CD4-positive, alpha-beta T cell treated with Interleukin-21 for 1 hour (primary cell): ENCODE data around the gene ROR2.

Source experiments
- DNase-seq: peaks from one replicate; pipeline ENCODE4 v3.0.0-alpha.2; 2020

The ROR2 gene

DNA sequence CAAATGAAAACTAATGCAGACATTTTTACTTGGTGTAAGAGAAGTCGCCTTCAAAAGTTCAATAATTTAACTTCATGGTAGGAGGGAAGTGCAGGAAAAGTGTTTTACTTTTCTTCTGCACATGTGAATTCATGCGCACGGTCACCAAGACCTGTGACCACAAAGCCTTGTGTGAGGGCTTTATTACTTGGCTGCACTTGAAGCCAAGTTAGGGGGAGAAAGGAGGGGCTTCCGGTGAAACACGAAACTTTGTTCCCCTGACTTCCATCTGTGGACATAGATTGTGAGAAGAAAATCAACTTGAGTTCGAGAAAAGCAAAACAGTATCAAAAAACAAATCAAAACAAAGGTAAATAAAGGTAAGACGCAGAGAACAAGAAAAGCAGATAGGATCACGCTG, 239.9 kb downstream of the ROR2 start:
- no peak for DNase-seq

GRCh38 chr9:91705386-91705785, 244.6 kb downstream of the ROR2 start:
- no peak for DNase-seq

DNA sequence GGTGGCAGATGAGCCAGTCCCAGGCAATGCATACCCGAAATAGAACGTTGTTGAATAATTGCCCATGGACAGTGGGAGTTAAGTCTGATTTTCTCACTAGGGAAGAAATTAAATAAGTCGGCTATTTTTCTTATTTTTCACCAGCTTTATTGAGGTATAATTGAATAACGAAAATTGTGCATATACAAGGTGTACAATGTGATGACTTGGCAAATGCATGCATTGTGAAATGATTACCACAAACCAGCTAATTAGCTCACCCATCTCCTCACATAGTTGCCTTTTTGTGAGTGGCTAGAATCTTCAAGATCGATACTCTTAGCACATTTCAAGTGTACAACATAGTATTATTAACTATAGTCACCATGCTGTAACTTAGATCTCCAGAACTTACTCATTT, 249.6 kb downstream of the ROR2 start:
- no peak for DNase-seq

- no peak for DNase-seq
These were observed 251.8 kb downstream of the ROR2 start for GRCh38 chr9:91698266-91698665.

DNA sequence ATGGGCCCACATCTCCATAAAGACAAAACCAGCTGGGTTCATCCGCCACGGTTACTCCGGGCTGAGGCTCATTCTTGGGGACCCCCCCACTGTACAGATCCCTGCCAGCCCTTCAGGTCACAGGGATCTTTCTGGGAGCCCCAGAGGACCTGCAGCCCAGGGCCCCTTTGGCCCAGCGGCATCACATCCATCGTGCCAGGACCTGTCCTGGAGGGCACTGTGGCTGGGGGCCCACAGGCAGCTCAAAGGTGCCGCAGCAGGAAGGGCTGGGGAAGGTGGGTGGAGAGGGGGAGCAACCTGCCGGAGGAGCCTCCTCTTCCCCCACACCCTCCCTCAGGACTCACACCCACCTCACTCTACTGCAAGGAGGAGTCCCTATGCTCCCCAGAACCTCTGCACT, 252.8 kb downstream of the ROR2 start:
- DNase-seq, result no peak

DNA sequence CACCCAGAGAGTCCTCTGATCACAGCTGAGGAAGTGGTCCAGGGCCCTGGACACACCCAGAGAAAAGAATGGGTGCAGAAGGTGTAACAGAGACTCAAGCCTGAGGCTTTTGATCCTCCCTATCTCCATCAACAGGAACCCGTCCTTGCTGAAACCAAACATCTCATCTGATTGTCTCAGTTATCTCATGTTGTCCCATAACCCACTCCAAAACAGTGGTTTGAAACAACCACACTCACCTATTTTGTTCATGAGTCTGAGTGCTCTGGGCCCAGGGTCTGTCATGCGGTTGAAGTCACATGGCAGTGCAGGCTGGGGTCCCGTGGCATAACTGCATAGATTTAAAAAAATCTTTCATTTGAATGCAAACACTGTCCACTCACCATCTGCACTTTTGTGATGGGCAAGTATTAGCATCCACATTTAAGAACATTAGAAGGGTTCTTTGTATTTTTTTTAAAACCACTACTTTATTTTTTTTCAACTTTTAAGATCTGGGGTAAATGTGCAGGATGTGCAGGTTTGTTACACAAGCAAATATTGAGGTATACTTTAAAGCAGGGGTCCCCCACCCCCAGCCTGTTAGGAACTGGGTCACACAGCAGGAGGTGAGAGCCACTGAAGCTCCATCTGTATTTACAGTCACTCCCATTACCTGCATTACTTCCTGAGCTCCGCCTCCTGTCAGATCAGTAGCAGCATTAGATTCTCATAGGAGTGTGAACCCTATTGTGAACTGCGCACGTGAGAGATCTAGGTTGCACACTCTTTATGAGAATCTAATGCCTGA, 255.8 kb downstream of the ROR2 start:
- DNase-seq, result no peak

GRCh38 chr9:91693226-91693625, 256.8 kb downstream of the ROR2 start:
- no peak for DNase-seq

DNA sequence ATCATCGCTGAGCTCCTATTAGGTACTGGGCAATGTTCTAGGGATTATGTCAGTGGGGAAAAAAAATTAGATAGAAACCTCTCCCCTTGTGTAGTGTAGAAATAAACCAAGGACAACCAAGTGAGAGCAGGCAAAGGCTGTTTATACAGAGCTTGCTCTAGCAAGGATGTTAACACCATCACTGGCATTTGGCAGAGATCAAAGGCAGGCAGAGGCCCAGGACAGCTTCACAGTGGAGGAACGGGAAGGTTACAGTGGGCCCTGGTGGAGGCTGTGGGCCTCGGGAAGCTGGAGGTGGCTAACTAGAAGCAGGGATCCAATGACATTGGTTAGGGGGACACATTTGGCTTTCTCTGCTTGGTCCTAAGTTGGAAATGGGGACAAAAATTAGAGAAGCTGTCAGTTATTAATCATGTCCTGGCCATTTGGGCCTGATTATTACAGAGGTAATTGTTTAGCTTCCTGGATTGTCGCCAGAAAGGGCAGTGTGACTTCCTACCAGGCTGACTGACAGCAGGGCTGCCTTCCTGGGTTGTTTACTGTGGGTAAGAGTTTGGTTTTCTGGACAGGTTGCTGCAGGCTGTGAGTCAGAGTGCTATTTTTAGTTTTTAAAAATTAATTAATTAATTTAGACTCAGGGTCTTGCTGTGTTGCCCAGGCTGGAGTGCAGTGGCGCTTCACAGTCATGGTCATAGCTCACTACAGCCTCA, 259.3 kb downstream of the ROR2 start:
- DNase-seq, result no peak

- no peak for DNase-seq
These were observed 261.0 kb downstream of the ROR2 start for GRCh38 chr9:91689006-91689405.

GRCh38 chr9:91683269-91683668, 266.8 kb downstream of the ROR2 start:
- no peak for DNase-seq

DNA sequence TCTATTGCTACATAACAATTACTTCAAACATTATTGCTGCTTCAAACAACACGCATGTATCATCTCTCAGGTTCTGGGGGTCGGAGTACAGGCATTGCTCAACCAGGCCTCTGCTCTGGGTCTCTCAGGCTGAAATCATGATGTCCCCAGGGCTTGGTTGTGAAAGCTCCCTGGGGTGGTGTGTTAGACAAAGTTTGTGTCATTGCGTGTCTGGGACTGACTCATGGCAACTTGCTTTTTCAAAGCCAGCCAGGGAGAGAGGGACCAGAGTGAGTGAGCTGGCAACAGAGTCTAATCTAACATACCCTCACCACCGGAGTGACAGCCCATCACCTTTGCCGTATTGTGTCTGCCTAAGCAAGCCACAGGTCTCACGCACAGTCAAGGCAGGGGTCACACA, 267.2 kb downstream of the ROR2 start:
- no peak for DNase-seq

DNA sequence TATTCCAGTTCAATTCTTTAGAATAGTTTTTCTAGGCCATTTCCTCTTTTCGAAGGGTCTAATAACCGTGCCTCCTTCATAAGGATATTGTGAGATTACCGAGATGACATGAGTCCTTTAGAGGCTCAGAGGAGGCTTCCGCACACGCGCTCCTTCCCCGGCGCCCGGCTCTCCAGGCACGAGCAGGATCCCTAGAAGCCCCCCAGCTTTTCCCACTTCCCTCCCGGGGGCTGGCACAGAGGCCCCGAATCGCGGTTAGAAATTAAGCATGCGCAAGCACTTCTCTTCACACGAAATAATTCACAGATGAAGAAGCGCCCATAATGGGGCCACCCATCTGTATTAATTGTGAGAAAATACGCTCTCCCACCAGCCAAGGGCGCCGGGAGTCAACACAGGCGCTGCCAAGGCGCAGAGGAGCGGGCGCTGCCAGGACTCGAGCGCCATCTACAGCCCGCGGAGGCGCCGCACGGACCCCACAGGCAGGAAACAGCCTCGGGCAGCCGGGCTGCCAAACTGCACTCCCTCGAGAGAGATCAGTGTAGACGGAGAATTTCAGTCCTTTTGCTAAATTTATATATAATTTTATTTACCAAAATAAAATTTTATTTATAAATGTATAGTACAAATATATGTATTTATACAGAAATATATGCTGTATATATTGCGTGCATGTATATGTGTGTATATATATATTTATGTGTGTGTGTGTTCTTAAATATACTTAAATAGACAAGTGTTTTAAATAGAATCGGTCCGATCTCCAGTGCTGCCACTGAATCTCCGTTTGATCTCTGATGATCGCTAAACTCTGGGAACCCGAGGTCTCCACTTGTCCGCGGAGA, 268.3 kb downstream of the ROR2 start:
- peak; percentile 47 for DNase-seq

- DNase-seq, result no peak
These were observed 269.0 kb downstream of the ROR2 start for GRCh38 chr9:91680998-91681397.

- DNase-seq, result no peak
These were observed 269.9 kb downstream of the ROR2 start for GRCh38 chr9:91680106-91680505.

- DNase-seq, result no peak
These were observed 271.0 kb downstream of the ROR2 start for GRCh38 chr9:91678807-91679580.

- no peak for DNase-seq
These were observed 272.1 kb downstream of the ROR2 start for GRCh38 chr9:91677822-91678436.

GRCh38 chr9:91677331-91677730, 272.7 kb downstream of the ROR2 start:
- no peak for DNase-seq

GRCh38 chr9:91676046-91676445, 274.0 kb downstream of the ROR2 start:
- no peak for DNase-seq

DNA sequence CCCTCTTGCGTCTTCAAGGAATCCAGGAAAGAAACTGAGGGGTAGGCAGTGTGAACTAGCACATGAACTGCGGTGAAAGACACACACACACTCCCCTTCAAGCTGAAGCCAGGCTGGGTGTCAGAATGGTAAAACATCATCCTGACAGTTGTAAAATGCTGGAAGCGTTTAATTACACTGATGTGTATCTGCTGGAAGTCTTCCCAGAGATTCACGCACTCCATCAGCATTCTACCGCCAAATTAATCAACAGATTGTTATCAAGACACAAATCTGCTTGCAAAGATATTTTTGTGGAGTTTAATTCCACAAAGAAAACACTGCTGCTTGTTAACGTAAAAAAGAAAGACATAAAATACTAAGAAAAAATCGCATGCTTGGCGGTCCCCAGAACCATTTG, 285.4 kb downstream of the ROR2 start:
- DNase-seq, result no peak

- DNase-seq, result no peak
These were observed 286.2 kb downstream of the ROR2 start for GRCh38 chr9:91663858-91664257.

DNA sequence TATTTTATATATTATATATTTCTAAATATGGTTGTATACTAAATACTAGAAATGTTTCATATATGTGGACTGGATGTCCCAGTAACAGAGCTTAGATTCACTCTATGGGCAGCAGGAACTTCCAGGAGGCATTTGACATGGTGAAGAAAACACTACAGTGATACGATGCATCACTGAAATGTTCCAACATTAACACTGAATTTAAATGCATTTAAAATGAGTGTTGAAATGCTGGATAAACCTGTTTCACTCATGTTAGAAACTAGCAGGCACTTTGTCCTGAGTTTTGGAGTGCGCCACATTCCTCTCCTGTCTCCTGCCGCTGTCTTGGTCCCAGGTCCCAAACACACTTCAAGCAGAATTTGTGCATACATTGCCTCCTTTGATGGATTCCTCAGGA, 288.6 kb downstream of the ROR2 start:
- DNase-seq, result no peak

DNA sequence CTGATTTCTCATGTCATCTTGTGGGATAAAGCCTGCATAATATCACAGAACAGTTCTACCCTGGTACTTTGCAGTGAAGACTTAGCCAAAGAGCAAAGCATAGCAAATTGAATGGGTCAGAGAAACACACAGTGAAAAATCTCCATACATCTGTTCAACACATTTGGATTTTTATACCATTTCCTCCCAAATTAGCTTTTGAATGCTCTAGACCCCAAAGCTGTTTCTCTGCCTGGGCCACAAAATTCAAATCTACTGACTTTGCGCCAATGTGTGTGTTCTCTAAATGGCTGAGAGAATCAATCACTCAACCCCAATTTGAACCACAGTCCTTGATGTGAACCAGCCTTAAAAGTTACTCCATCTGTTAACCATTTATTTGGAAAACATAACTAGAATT, 289.5 kb downstream of the ROR2 start:
- DNase-seq, result no peak
